Measurements from ENCODE around the gene HPCAL1.

The HPCAL1 gene

GRCh38 chr2:10269291-10269690 lies 33.4 kb upstream of the HPCAL1 start:
- in situ Hi-C loops (cut with MboI; ENCODE audit: low sequenced_read_pairs), result no loop called here

- in situ Hi-C loops (cut with MboI; ENCODE audit: low sequenced_read_pairs), result no loop called here
Observed at GRCh38 chr2:10269711-10270610, 32.7 kb upstream of the HPCAL1 start.

- in situ Hi-C loops (cut with MboI; ENCODE audit: low sequenced_read_pairs), result no loop called here
Observed at GRCh38 chr2:10271509-10271908, 31.2 kb upstream of the HPCAL1 start.

- in situ Hi-C loops (cut with MboI; ENCODE audit: low sequenced_read_pairs), result no loop called here
Observed at GRCh38 chr2:10271946-10272345, 30.8 kb upstream of the HPCAL1 start.

- in situ Hi-C loops (cut with MboI; ENCODE audit: low sequenced_read_pairs), result no loop called here
Observed at GRCh38 chr2:10272464-10272863, 30.2 kb upstream of the HPCAL1 start.

GRCh38 chr2:10273215-10274175 lies 29.2 kb upstream of the HPCAL1 start:
- in situ Hi-C loops (cut with MboI; ENCODE audit: low sequenced_read_pairs), result no loop called here

- in situ Hi-C loops (cut with MboI; ENCODE audit: low sequenced_read_pairs), result no loop called here
Observed at GRCh38 chr2:10274376-10274775, 28.3 kb upstream of the HPCAL1 start.

- in situ Hi-C loops (cut with MboI; ENCODE audit: low sequenced_read_pairs), result no loop called here
Observed at GRCh38 chr2:10274983-10275802, 27.5 kb upstream of the HPCAL1 start.

- in situ Hi-C loops (cut with MboI; ENCODE audit: low sequenced_read_pairs), result no loop called here
Observed at GRCh38 chr2:10276481-10277292, 26.0 kb upstream of the HPCAL1 start.

GRCh38 chr2:10277293-10278028 lies 25.2 kb upstream of the HPCAL1 start:
- in situ Hi-C loops (cut with MboI; ENCODE audit: low sequenced_read_pairs), result no loop called here

- in situ Hi-C loops (cut with MboI; ENCODE audit: low sequenced_read_pairs), result no loop called here
Observed at GRCh38 chr2:10278029-10278762, 24.5 kb upstream of the HPCAL1 start.

GRCh38 chr2:10278763-10279471 lies 23.8 kb upstream of the HPCAL1 start:
- in situ Hi-C loops (cut with MboI; ENCODE audit: low sequenced_read_pairs), result no loop called here

GRCh38 chr2:10279472-10279870 lies 23.2 kb upstream of the HPCAL1 start:
- in situ Hi-C loops (cut with MboI; ENCODE audit: low sequenced_read_pairs), result no loop called here

- in situ Hi-C loops (cut with MboI; ENCODE audit: low sequenced_read_pairs), result no loop called here
Observed at GRCh38 chr2:10279946-10280463, 22.7 kb upstream of the HPCAL1 start.

- in situ Hi-C loops (cut with MboI; ENCODE audit: low sequenced_read_pairs), result no loop called here
Observed at GRCh38 chr2:10281891-10282290, 20.8 kb upstream of the HPCAL1 start.

GRCh38 chr2:10282611-10283105 lies 20.0 kb upstream of the HPCAL1 start:
- in situ Hi-C loops (cut with MboI; ENCODE audit: low sequenced_read_pairs), result no loop called here

Measured in hTERT RPE-1 (cell line).